HG03039 (cell line): ENCODE measurements around the gene OOSP1.
"Not testable (repeated sequence)": the region's sequence is repeated elsewhere in the genome, so short reads cannot be mapped to it uniquely, and the experiment has no call there.

Experiments
- ATAC-seq: cut with Tn5 transposase; IDR thresholded peaks from one replicate; pipeline ENCODE4 v1.9.1; 2021; ENCODE audit warnings: mild to moderate bottlenecking, moderate library complexity; ENCODE audit not compliant: unreplicated experiment

The OOSP1 gene

GRCh38 chr11:59957094-59957493, 18.9 kb downstream of the OOSP1 start:
- ATAC-seq, result no peak

- ATAC-seq, result no peak
Measured at GRCh38 chr11:59960502-59961381, 22.5 kb downstream of the OOSP1 start.

- no peak for ATAC-seq
Measured at GRCh38 chr11:59962107-59962482, 23.9 kb downstream of the OOSP1 start.

GRCh38 chr11:59963733-59964132, 25.5 kb downstream of the OOSP1 start, which contains the start of gene OOSP4A:
TSS of gene OOSP4A (plus strand) at chr11:59964033. CDS start at chr11:59964033, 0 bp downstream.
- ATAC-seq, result no peak

GRCh38 chr11:59965424-59965823, 27.2 kb downstream of the OOSP1 start:
- no peak for ATAC-seq

GRCh38 chr11:59966201-59966600, 28.0 kb downstream of the OOSP1 start:
- ATAC-seq, result no peak

- no peak for ATAC-seq
Measured at GRCh38 chr11:59967677-59968394, 29.6 kb downstream of the OOSP1 start.

- no peak for ATAC-seq
Measured at GRCh38 chr11:59968395-59968783, 30.2 kb downstream of the OOSP1 start.

- no peak for ATAC-seq
Measured at GRCh38 chr11:59973097-59973496, 34.9 kb downstream of the OOSP1 start.

GRCh38 chr11:59981106-59981770, 43.0 kb downstream of the OOSP1 start:
- ATAC-seq, result no peak

GRCh38 chr11:59982037-59982436, 43.8 kb downstream of the OOSP1 start:
- ATAC-seq, result not testable (repeated sequence)

- ATAC-seq, result no peak
Measured at GRCh38 chr11:59983212-59983611, 45.0 kb downstream of the OOSP1 start.

GRCh38 chr11:59984368-59984767, 46.1 kb downstream of the OOSP1 start:
- ATAC-seq, result no peak

- no peak for ATAC-seq
Measured at GRCh38 chr11:59990421-59990820, 52.2 kb downstream of the OOSP1 start.

GRCh38 chr11:59992425-59992824, 54.2 kb downstream of the OOSP1 start:
- no peak for ATAC-seq

GRCh38 chr11:59997800-59998199, 59.6 kb downstream of the OOSP1 start:
- ATAC-seq, result no peak

GRCh38 chr11:59999691-60000090, 61.5 kb downstream of the OOSP1 start:
- no peak for ATAC-seq

- no peak for ATAC-seq
Measured at GRCh38 chr11:60003729-60004128, 65.5 kb downstream of the OOSP1 start.

- ATAC-seq, result no peak
Measured at GRCh38 chr11:60005360-60005759, 67.1 kb downstream of the OOSP1 start.
